Measurements from ENCODE around the gene PTPN14.

PTPN14 gene

GRCh38 chr1:214316593-214316992, 234.8 kb downstream of the PTPN14 start:
- Histone ChIP-seq H2AFZ (ENCODE audit: low read length) (no peak overlapping the region), H3K9me2 (replicated peaks; ENCODE audit: insufficient read depth, low read length) (no peaks in the 10 kb centered on the region), H3F3A (ENCODE audit: insufficient read depth, low read length) (no peaks in the 10 kb centered on the region), H3K4me3 (ENCODE audit: low read length) (no peak overlapping the region), H3K4me2 (ENCODE audit: low read depth, low read length) (no peak overlapping the region), H3K36me3 (replicated peaks; ENCODE audit: insufficient read depth, low read length) (no peaks in the 10 kb centered on the region), H3K9me3 (replicated peaks; ENCODE audit: insufficient read depth, low read length) (no peaks in the 10 kb centered on the region), H3K79me2 (ENCODE audit: low read length) (no peaks in the 10 kb centered on the region), H3K9ac (ENCODE audit: low read length) (no peak overlapping the region), H4K20me1 (ENCODE audit: insufficient read depth, low read length) (no peaks in the 10 kb centered on the region), H3K4me1 (ENCODE audit: low read length) (no peaks in the 10 kb centered on the region), H3K27ac (ENCODE audit: low read length) (no peak overlapping the region), H3K27me3 (replicated peaks; ENCODE audit: insufficient read depth, low read length) (no peaks in the 10 kb centered on the region)
- DNase-seq, result no peak
- TF ChIP-seq EZH2 (optimal IDR thresholded peaks at IDR 0.05; ENCODE audit: low read depth, low read length), result no peak
- TF ChIP-seq EZH2phosphoT487 (IDR thresholded peaks at IDR 0.05; ENCODE audit: low read length), result no peak
- TF ChIP-seq, protein P1, sequence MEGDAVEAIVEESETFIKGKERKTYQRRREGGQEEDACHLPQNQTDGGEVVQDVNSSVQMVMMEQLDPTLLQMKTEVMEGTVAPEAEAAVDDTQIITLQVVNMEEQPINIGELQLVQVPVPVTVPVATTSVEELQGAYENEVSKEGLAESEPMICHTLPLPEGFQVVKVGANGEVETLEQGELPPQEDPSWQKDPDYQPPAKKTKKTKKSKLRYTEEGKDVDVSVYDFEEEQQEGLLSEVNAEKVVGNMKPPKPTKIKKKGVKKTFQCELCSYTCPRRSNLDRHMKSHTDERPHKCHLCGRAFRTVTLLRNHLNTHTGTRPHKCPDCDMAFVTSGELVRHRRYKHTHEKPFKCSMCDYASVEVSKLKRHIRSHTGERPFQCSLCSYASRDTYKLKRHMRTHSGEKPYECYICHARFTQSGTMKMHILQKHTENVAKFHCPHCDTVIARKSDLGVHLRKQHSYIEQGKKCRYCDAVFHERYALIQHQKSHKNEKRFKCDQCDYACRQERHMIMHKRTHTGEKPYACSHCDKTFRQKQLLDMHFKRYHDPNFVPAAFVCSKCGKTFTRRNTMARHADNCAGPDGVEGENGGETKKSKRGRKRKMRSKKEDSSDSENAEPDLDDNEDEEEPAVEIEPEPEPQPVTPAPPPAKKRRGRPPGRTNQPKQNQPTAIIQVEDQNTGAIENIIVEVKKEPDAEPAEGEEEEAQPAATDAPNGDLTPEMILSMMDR (IDR thresholded peaks at IDR 0.05; ENCODE audit: low read length), result no peak

DNA sequence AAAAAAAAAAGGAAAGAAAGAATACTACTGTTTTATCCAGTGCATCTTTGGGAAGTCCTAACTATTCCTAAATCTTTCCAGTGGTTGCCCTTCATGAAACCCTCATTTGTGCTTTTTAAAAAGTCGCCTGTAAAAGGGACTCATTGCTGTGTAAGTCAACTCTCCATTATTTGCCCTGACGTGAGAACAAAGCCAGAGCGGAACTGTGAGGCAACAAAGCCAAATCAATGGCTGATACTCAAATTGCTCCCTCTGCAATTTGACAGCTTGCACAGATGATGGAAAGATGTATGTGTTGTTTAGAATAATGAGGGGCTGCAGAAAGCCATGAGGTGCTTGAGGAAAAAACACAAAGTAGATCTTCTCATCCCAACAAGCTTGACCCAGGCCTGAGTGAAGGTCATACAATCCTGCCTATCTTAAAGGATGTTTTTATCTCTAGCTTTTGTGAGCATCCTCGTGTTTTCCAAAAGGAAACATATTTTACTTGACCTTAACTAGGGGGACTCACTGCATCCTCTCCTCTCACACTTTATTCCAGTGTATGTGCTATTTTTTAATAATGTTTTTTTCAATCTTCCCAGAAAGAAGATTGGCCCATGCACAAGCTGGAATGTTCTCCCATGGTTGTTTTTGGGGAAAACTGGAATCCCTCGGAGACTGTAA, 237.1 kb downstream of the PTPN14 start:
- no peaks in the 10 kb centered on the region for H3K79me2 ChIP-seq (ENCODE audit: low read length)
- H3K9me2 ChIP-seq (replicated peaks; ENCODE audit: insufficient read depth, low read length), result no peaks in the 10 kb centered on the region
- H3K4me2 ChIP-seq (ENCODE audit: low read depth, low read length), result no peak overlapping the region
- no peak overlapping the region for H3K4me3 ChIP-seq (ENCODE audit: low read length)
- no peaks in the 10 kb centered on the region for H3K4me1 ChIP-seq (ENCODE audit: low read length)
- H3K27ac ChIP-seq (ENCODE audit: low read length), result no peak overlapping the region
- TF ChIP-seq, protein P1 (IDR thresholded peaks at IDR 0.05; ENCODE audit: low read length), result no peak
- no peak for TF ChIP-seq EZH2phosphoT487 (IDR thresholded peaks at IDR 0.05; ENCODE audit: low read length)
- no peak for TF ChIP-seq EZH2 (optimal IDR thresholded peaks at IDR 0.05; ENCODE audit: low read depth, low read length)
- H3K36me3 ChIP-seq (replicated peaks; ENCODE audit: insufficient read depth, low read length), result no peaks in the 10 kb centered on the region
- no peaks in the 10 kb centered on the region for H3K9me3 ChIP-seq (replicated peaks; ENCODE audit: insufficient read depth, low read length)
- H3F3A ChIP-seq (ENCODE audit: insufficient read depth, low read length), result no peaks in the 10 kb centered on the region
- H3K9ac ChIP-seq (ENCODE audit: low read length), result no peak overlapping the region
- H4K20me1 ChIP-seq (ENCODE audit: insufficient read depth, low read length), result no peaks in the 10 kb centered on the region
- no peak overlapping the region for H2AFZ ChIP-seq (ENCODE audit: low read length)
- no peaks in the 10 kb centered on the region for H3K27me3 ChIP-seq (replicated peaks; ENCODE audit: insufficient read depth, low read length)
- no peak for DNase-seq

- TF ChIP-seq EZH2 (optimal IDR thresholded peaks at IDR 0.05; ENCODE audit: low read depth, low read length) (no peak), EZH2phosphoT487 (IDR thresholded peaks at IDR 0.05; ENCODE audit: low read length) (no peak)
- TF ChIP-seq, protein P1 (IDR thresholded peaks at IDR 0.05; ENCODE audit: low read length), result no peak
- no peaks in the 10 kb centered on the region for H3K27me3 ChIP-seq (replicated peaks; ENCODE audit: insufficient read depth, low read length)
These were observed 238.8 kb downstream of the PTPN14 start for GRCh38 chr1:214312530-214313051.

More at GRCh38 chr1:214312530-214313051, 238.8 kb downstream of the PTPN14 start:
- H3K4me2 ChIP-seq (ENCODE audit: low read depth, low read length), result no peak overlapping the region
- H3K36me3 ChIP-seq (replicated peaks; ENCODE audit: insufficient read depth, low read length), result no peaks in the 10 kb centered on the region
- no peaks in the 10 kb centered on the region for H3F3A ChIP-seq (ENCODE audit: insufficient read depth, low read length)
- H2AFZ ChIP-seq (ENCODE audit: low read length), result no peak overlapping the region
- no peak overlapping the region for H3K9ac ChIP-seq (ENCODE audit: low read length)
- H3K27ac ChIP-seq (ENCODE audit: low read length), result no peak overlapping the region
- H4K20me1 ChIP-seq (ENCODE audit: insufficient read depth, low read length), result no peaks in the 10 kb centered on the region
- DNase-seq, result no peak
- H3K79me2 ChIP-seq (ENCODE audit: low read length), result no peaks in the 10 kb centered on the region
- H3K9me3 ChIP-seq (replicated peaks; ENCODE audit: insufficient read depth, low read length), result no peaks in the 10 kb centered on the region
- H3K9me2 ChIP-seq (replicated peaks; ENCODE audit: insufficient read depth, low read length), result no peaks in the 10 kb centered on the region
- H3K4me1 ChIP-seq (ENCODE audit: low read length), result no peaks in the 10 kb centered on the region
- no peak overlapping the region for H3K4me3 ChIP-seq (ENCODE audit: low read length)
